ENCODE measurements around the gene EEF1AKMT3. TPM values are rescaled to one million over a fixed set of nuclear protein-coding genes. Genes with fewer than 3 reads are reported as not detected.

The EEF1AKMT3 gene
- total RNA-seq, 1 donor from 2014 or later: 3.1 TPM

GRCh38 chr12:57734591-57734990 is 37.8 kb upstream of the EEF1AKMT3 start:
- intact Hi-C loops (cut with micrococcal nuclease): no loop called here

GRCh38 chr12:57735198-57735855 is 37.1 kb upstream of the EEF1AKMT3 start:
- intact Hi-C loops (cut with micrococcal nuclease): no loop called here

GRCh38 chr12:57735952-57736740 is 36.3 kb upstream of the EEF1AKMT3 start:
- intact Hi-C loops (cut with micrococcal nuclease): no loop called here

- intact Hi-C loops (cut with micrococcal nuclease): no loop called here
Observed at GRCh38 chr12:57736741-57737466, 35.5 kb upstream of the EEF1AKMT3 start.

GRCh38 chr12:57737467-57738460 is 34.6 kb upstream of the EEF1AKMT3 start:
- intact Hi-C loops (cut with micrococcal nuclease): no loop called here

- intact Hi-C loops (cut with micrococcal nuclease): no loop called here
Observed at GRCh38 chr12:57738661-57739237, 33.7 kb upstream of the EEF1AKMT3 start, which contains the start of gene AGAP2. Gene AGAP2, minus strand, starts transcription at chr12:57738742. Its CDS starts 496 bp downstream, at chr12:57738246.

GRCh38 chr12:57739387-57739786 is 33.0 kb upstream of the EEF1AKMT3 start:
- intact Hi-C loops (cut with micrococcal nuclease): no loop called here

GRCh38 chr12:57739914-57740538 is 32.4 kb upstream of the EEF1AKMT3 start:
- intact Hi-C loops (cut with micrococcal nuclease): loop anchor here (5.0 kb wide), 2 partner anchors 118 to 193 kb away; partner anchors contain the start of gene DCTN2

GRCh38 chr12:57740656-57741412 is 31.6 kb upstream of the EEF1AKMT3 start:
- intact Hi-C loops (cut with micrococcal nuclease): loop anchor here (5.0 kb wide), 2 partner anchors 119 to 194 kb away; partner anchors contain the start of gene DCTN2

GRCh38 chr12:57741413-57741789 is 31.0 kb upstream of the EEF1AKMT3 start:
- intact Hi-C loops (cut with micrococcal nuclease): loop anchor here (5.0 kb wide), 2 partner anchors 119 to 194 kb away; partner anchors contain the start of gene DCTN2

- intact Hi-C loops (cut with micrococcal nuclease): loop anchor here (1.0 to 5.0 kb wide), 5 partner anchors 15 to 195 kb away; partner anchors contain the start of gene DCTN2
Observed at GRCh38 chr12:57741844-57742738, 30.3 kb upstream of the EEF1AKMT3 start.

GRCh38 chr12:57743769-57744168 is 28.6 kb upstream of the EEF1AKMT3 start:
- intact Hi-C loops (cut with micrococcal nuclease): loop anchor here (1.0 to 5.0 kb wide), 5 partner anchors 9 to 221 kb away; partner anchors contain the start of genes CDK4, DCTN2 and MBD6

- intact Hi-C loops (cut with micrococcal nuclease): loop anchor here (1.0 to 5.0 kb wide), 4 partner anchors 8 to 222 kb away; partner anchors contain the start of genes CDK4, DCTN2 and MBD6
Observed at GRCh38 chr12:57744194-57744776, 28.1 kb upstream of the EEF1AKMT3 start.

- intact Hi-C loops (cut with micrococcal nuclease): loop anchor here (1.0 to 5.0 kb wide), 4 partner anchors 7 to 223 kb away; partner anchors contain the start of genes CDK4, DCTN2 and MBD6
Observed at GRCh38 chr12:57744777-57745484, 27.5 kb upstream of the EEF1AKMT3 start, which contains the start of gene TSPAN31. Gene TSPAN31, plus strand, starts transcription at chr12:57745039. Its CDS starts 116 bp downstream, at chr12:57745155.

- intact Hi-C loops (cut with micrococcal nuclease): no loop called here
Observed at GRCh38 chr12:57745485-57745881, 26.9 kb upstream of the EEF1AKMT3 start.

GRCh38 chr12:57746025-57746424 is 26.4 kb upstream of the EEF1AKMT3 start:
- intact Hi-C loops (cut with micrococcal nuclease): no loop called here

Data from T-helper 2 cell treated with Interferon-gamma antibody and Interleukin-4, amounts not matched to agents 100 ng/mL and 5 ng/mL, for 36 hours (primary cell).